Spleen (tissue), 7 donors: Measurements from ENCODE around the gene DNAJC3.

Experiments used
- CTCF ChIP-seq, 11 experiments: fragments of 200-600 bp in 7 of 11; fragments of 450-650 bp in 4 of 11; sonication (generic) in 4 of 11; IDR thresholded peaks in 8 of 11; conservative IDR thresholded peaks in 3 of 11; 1 replicate in 7 of 11; 2 replicates in 4 of 11; pipeline versions ENCODE4 v1.4.0 to v1.8.0; 2016 to 2021; ENCODE audit warnings: antibody characterized with exemption in 11 of 11, inconsistent platforms in 4 of 11, mild to moderate bottlenecking in 1 of 11
- POLR2A ChIP-seq, 3 donors: fragments of 450-650 bp; IDR thresholded peaks; one replicate each; pipeline ENCODE4 v1.5.1; 2017; ENCODE audit warnings: antibody characterized with exemption in 3 of 3, mild to moderate bottlenecking in 1 of 3
- POLR2AphosphoS5 ChIP-seq, 3 donors: sonication (generic); formaldehyde crosslinking; IDR thresholded peaks; one replicate each; pipeline ENCODE4 v1.5.1; 2017; ENCODE audit warnings: antibody characterized with exemption in 3 of 3
- donor health status: DM: no; HTN: no; CAD: no; lungs with moderate emphysema.
- donor health status: DM: no; HTN: no; CAD: no.
- donor health status: DM: no; HTN: no; CAD: no.

GRCh38 chr13:95708391-95708774 is 31.4 kb downstream of the DNAJC3 start:
- no peak for TF ChIP-seq POLR2AphosphoS5 (IDR thresholded peaks at IDR 0.05)
- no peak for TF ChIP-seq CTCF (IDR thresholded peaks at IDR 0.05 in 8 of 11, conservative IDR thresholded peaks at IDR 0.05 in 3 of 11)
- TF ChIP-seq POLR2A (IDR thresholded peaks at IDR 0.05) = no peak
